Stimulated activated CD4-positive, alpha-beta T cell treated with anti-CD3 and anti-CD28 coated beads, Interleukin-4, amount 100 ng/mL, for 4 hours (primary cell): ENCODE data around the gene CCDC27.

Source experiments
- DNase-seq, 2 experiments: peaks; one replicate each; pipeline ENCODE4 v3.0.0-alpha.2; 2020

CCDC27 gene

GRCh38 chr1:3762151-3762872 is 10.1 kb downstream of the CCDC27 start:
- DNase-seq = no peak

DNA sequence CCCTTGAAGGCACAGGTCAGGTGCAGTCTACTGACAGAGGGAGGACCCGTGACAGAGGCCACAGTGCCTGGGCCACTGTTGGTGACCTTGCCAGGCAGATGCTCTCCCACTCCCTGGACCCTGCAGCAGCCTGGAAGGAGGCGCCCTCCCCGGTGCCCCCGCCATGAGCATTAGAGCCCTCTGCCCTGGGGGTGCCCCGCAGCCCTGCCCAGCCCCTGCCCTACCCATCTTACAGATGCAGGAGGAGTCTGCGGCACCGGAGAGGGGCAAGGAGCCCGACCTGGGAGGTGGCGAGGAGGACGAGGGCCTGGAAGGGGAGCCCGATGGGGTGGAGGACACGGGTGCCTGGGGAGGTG is 10.6 kb downstream of the CCDC27 start:
- no peak for DNase-seq

GRCh38 chr1:3763351-3764125 is 11.3 kb downstream of the CCDC27 start:
- DNase-seq = no peak

DNA sequence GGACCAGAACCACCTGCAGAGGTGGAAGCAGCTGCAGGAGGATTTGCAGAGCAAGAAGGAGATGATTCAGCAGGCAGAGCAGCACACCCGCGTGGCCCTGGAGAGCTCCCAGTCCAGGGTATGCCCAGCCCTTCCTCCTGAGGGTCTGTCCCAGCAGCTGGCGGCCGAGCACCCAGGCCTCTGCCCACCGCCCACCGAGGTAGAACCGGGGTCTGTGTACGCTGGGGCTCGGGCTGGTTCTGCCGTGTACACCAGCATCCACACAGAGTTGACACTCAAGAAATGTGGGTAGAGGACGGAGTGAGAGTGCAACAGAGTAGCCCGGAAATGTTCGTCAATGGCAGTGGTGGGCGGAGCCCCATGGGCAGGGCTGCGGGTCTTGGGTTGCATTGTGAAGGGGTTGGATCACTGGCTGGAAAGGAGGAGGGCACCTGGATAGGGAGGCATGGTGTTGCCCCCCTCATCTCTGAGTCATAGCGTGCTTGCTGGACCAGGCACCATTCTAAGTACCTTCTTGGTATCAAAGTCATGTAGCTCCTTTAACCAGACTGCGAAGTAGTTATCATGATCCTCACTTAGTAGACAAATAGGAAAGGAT is 15.2 kb downstream of the CCDC27 start:
- DNase-seq = no peak

- no peak for DNase-seq
These were observed 16.7 kb downstream of the CCDC27 start for GRCh38 chr1:3768811-3769390.

DNA sequence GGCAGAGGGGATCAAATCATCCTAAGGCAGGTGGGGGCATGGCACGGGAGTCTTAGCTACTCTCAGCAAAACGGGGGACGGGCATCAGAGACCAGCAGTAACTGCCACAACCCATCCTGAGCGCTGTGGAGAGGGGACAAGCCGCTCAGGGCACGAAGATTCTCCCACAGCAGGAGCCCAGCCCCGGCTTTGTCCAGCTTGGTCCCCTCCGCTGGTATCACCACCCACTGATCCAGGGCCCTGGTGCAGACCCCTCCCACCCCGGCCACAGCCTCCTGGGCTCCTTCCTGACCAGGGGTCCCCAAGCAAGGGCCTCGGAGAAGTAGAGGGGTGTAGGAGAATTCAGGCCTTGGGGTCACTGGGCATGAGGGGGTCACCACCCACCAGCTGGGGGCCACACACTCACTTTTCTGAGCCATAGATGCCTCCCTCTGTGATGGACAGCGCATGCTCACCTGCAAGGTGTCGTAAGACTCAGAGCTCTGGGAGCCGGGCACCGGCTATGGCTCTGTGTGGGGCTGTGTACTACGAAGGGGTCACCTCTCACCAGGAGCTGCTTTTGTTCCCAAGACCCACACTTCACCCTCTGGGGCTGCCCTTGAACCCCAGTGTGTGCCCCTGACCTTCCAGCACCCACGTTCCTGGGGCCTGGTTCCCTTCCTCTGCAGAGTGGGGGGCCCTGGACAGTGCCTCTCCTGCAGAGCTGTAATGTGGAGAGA is 18.0 kb downstream of the CCDC27 start:
- no peak for DNase-seq

DNA sequence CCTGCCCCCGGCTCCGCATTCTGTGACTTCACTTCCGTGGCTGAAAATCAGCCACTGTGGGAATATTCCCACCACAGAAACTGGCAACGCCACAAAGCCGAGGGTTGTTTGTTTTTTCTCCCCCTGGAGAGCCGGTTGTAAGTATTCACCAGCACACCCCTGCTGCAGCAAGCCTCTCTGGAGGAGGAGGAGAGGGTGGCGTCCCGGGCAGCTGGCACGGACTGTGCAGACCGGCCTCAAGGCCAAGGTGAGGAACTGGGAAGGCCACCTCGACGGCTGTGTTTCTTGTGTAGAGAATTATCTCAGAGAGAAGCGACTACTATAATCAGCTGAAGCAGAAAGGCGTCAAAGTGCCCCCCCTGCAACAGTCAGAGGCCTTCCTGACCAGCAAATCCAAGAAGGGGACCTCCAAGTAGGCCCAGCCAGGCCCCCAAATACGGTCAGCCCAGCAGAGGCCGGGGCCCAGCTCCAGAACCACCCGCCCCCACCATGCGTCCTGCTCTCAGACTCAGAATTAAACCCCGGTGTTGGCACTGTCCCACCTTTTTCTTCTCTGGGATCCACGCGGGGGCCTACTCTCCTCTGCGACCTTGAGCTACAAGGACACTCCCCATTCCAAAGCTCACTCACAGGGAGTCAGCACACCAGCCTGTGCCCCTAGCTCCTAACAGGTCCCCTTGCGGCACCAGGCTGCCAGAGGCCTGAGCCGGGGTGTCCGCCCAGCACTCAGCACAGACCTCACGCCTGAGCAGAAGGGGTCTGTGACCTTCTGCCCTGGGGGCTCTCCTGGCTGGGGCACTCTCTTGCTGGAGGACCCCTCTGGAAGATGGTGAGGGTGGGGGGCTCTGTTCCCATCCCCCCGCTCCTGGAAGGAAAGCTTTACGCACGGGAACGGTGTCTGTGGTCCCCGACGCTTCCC is 19.1 kb downstream of the CCDC27 start:
- DNase-seq = no peak

DNA sequence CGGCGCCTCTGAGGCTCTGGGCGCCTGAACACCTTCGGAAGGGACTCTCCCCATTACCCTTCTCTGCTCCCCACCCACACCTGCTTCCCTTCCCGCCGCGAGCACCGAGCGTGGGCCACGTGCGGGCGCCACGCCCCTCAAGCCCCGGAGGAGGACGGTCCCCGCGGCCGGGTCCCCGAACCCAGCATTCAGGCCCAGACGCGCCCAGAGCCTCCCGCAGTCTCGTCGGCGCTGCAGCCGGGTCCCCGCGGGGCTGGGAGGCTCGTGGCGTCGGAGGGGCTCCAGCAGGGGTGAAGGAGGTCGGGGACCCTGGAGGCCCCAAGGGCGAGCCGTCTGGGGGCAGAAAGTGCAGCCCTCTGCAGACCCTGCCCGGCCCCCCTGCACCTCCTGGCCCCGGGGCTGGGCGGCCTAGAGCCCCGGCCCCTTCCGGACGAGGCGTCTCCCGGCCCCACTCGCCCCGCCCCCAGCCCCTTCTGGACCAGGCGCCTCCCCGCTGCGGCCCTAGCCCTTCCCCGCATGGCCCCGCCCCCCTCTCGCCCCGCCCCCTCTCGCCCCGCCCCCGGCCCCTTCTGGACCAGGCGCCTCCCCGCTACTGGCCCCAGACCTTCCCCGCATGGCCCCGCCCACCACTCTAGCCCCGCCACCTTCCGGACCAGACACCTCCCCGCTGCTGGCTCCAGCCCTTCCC is 19.9 kb downstream of the CCDC27 start:
- peak; percentile 83 to 87 for DNase-seq

DNA sequence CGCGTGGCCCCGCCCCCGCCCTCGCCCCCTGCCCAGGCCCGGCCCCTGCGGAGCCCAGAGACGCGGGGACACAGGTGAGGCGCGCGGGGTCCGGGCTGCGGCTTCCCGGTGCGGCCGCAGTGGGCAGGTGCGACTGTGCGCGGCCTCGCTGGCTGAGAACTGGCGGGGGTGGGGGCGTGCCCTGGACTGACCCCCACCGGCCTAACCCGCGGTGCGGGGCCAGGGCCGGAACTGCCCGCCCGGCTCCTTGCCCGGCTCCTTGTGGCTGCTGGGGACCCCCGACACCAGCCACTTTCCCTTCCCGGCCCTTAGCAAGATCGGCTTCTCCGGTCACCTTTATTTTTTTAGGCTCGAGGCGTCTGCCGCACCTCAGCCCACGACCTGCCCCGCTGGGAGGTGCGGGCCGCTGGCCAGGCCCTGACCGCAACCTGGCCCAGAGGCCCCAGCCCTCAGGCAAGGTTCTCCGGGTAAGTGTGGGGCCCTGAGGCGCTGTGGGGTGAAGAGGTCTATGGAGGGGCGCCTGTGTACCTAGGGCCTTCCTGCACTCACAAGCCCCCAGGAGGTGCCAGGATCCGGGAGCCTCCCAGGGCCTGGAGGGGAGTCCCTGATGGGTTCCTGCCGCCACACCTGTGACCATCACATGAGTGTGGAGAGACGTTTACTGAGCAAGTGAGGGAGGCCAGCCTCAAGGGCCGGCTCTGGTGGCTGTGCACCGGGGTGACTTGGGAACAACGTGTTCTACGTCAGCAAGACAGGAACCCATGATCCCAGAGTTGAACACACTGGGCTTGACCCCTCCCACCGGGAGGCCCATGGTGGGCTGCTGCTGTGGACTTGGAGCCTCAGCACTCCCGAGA is 20.7 kb downstream of the CCDC27 start, which contains the start of gene SMIM1:
Gene SMIM1 (plus strand): TSS at position 35 of the 857 bp plus-strand sequence. CDS start 2,625 bp downstream, outside the sequence.
- DNase-seq = no peak

DNA sequence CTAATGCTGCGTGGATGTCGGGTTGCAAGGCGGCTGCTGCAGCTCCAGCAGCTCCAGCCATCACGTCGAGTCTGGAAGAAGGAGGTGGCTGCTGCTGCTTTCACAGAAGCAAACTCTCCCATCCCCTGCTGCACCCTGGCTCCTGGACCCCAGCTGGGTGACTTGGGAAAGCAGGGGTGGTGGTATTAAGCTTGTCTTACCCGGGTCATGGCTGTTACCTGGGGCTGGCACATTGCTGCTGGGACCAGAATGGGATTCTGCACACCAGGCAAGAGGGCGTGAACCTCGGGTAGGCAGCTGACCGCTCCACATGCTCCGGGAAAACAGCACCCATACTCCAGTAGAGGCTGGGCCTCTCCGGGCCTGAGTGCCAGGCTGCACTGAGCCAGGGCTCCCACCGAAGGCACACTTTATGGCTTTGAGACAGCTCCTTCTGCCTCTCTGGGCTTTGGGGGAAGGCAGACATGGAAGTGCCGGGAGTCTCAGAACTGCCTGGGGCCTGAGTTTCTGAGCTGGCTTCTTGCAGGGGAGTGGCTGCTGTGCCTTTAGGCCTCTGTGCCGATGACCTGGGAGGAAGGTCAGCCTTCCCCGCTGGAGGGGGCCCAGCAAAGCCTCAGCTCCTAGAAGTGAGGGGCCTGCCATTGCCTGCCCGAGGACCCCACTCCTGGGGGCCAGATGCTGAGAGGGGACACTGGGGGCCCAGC is 21.5 kb downstream of the CCDC27 start:
- no peak for DNase-seq

DNA sequence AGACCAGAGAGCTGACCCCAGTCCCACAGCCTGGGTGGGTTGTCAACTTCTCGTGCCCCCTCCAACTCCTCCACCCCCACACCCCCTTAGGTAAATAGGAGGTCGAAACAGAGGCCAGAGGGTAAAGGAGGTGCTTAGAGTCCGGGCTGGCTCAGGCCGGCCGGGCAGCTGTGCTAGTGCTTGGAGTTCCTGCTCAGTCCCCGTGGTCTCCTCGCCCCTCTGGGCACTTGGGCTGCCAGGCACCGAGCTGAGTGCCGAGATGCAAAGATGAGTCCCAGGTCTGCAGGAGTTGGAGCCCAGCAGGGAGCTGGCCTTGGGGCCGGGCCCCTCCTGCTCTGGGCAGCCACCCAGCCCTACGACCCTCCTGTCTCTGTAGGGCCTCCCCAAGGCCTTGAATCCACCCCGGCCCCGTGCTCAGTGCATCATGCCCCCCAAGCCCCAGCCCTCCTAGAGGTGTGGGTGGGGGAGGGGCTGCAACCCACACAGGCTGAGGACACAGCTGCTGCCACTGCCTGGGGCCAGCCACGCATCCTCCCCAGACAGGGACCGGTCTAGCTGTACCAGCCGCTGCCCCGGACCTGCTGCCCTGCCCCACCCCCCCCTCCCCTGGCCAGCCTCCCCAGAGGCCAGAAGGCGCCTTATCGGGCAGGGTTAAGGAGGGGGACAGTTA is 22.2 kb downstream of the CCDC27 start:
- DNase-seq = no peak

GRCh38 chr1:3774946-3775489 is 22.8 kb downstream of the CCDC27 start:
- DNase-seq = no peak

GRCh38 chr1:3775490-3776230 is 23.4 kb downstream of the CCDC27 start:
- DNase-seq = peak; percentile 38 to 49

DNA sequence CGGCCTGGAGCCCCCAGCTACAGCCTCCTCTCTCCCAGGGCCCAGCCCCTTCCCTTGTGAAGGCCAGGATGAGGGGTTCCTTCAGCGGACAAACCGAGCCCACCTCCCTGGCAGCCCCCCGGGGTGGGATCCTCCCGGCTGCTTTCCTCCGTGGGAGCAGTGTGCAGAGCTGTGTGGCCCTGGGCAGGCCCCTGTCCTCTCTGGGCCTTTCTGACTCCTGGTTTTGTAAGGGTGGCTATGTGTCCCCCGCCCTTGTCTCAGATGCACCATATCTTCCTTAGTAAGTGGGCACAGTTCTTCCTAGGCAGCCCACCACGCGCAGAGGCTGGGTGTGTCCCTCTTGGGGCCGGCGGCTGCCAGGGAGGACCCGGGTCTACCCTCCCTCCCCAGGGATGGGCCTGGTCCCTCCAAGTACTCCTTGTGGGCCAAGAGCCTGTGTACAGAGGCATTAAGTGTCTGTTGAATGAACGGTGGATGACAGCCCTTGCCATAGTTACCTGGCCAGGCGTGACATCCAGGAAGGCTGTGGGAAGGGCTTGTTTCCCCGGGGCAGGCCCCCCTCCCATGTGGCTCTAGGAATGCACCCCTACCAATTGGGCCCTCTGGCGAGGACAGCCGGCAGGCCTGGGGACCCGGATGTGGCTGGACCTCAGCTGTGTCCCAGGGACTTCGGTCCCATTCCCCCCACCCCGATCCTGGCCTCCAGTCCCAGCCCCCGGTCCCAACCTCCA is 24.1 kb downstream of the CCDC27 start:
- DNase-seq = no peak

GRCh38 chr1:3777078-3777547 is 24.9 kb downstream of the CCDC27 start:
- no peak for DNase-seq

DNA sequence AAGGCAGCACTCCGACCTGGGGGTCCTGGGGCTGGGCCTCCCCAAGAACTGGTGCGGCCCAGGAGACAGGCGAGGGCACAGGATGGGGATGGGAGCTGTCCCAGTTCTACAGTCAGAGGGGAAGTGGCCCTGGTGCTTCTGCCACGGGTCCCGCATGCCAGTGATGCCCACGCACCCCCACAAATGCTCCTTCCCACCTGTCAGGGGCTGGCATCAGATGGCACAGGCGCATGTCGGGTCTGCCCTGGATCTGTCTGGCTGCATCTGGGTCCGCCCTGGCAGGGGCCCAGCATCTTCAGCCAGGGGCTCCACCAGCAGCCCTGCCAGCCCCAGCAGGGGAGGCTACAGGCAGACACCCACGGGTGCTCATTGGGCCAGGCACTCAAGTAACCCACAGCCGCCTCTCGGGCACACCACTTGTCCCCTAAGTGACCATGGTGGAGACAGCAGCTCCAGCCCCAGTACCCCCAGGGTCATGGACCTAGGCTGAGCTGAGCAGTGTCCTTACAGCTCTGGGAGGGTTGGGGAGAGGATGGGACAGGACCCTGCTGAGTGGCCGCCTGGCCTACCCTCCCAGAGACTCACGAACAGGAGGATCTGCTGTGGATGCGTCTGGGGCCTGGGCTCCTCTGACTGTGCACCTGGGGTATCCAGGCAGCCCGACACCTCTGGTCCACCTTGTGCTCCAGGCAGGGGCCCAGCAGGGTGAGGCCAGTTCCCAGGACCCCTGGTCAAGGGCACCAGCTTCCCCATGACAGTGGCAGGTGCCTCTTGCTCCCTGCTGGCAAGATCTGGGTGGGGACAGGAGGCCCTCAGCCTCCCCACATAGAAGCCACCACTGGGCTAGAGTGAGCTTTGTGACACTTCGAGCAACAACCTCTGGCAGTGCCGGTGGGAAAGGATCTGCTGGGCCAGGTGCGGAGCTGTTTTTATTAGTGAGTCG is 25.7 kb downstream of the CCDC27 start:
- no peak for DNase-seq
